Osteoblast (primary cell): ENCODE results near the gene CHORDC1. TPM values are rescaled to one million over a fixed set of nuclear protein-coding genes. Genes with fewer than 3 reads are reported as not detected.

Experiments
- DNase-seq: peaks from one replicate; pipeline ENCODE4 v3.0.0; 2011; ENCODE audit warnings: low spot score, mixed read lengths; ENCODE audit not compliant: insufficient read length; ENCODE audit errors: missing footprints
- H2AFZ ChIP-seq: 2 replicates; pipeline ENCODE4 v1.6.0; 2011; ENCODE audit warnings: mild to moderate bottlenecking, low read length
- H3K27ac ChIP-seq: 2 replicates; pipeline ENCODE4 v1.5.1; 2011; ENCODE audit warnings: mild to moderate bottlenecking, low read depth, low read length, moderate library complexity
- H3K27me3 ChIP-seq: 2 replicates; pipeline ENCODE4 v1.6.0; 2012; ENCODE audit warnings: mild to moderate bottlenecking, control low read depth, inconsistent platforms, low read length, moderate library complexity; ENCODE audit not compliant: insufficient read depth
- H3K36me3 ChIP-seq: 2 replicates; pipeline ENCODE4 v1.5.1; 2011; ENCODE audit warnings: mild to moderate bottlenecking, low read length, control low read depth, moderate library complexity; ENCODE audit not compliant: insufficient read depth
- H3K4me1 ChIP-seq: 2 replicates; pipeline ENCODE4 v1.5.1; 2011; ENCODE audit warnings: mild to moderate bottlenecking, low read length, control low read depth, moderate library complexity; ENCODE audit not compliant: insufficient read depth
- H3K4me2 ChIP-seq: 2 replicates; pipeline ENCODE4 v1.6.0; 2011; ENCODE audit warnings: mild to moderate bottlenecking, low read length; ENCODE audit not compliant: insufficient read depth
- H3K4me3 ChIP-seq: fragments of 200-600 bp; sonication (generic); 3 replicates; pipeline ENCODE4 v1.5.1; 2012; ENCODE audit warnings: mild to moderate bottlenecking, low read length, inconsistent platforms; ENCODE audit not compliant: insufficient read depth
- H3K79me2 ChIP-seq: 2 replicates; pipeline ENCODE4 v1.6.0; 2012; ENCODE audit warnings: mild to moderate bottlenecking, low read length, control low read depth, inconsistent platforms; ENCODE audit not compliant: insufficient read depth
- H3K9me3 ChIP-seq: 2 replicates; pipeline ENCODE4 v1.5.1; 2011; ENCODE audit warnings: low read depth, low read length, control low read depth
- H4K20me1 ChIP-seq: 2 replicates; pipeline ENCODE4 v1.6.0; 2012; ENCODE audit warnings: mild to moderate bottlenecking, low read length, control low read depth; ENCODE audit not compliant: insufficient read depth
- total RNA-seq: library from RNA; depleted of rRNA; stranded (reverse); fragments of >200 nt; gene quantifications from 2 replicates; pipeline ENCODE4 v1.2.3, GENCODE V29; 2012
- TF ChIP-seq, protein P1 (sequence below): IDR thresholded peaks from 2 replicates; pipeline ENCODE4 v1.5.1; 2011; ENCODE audit warnings: mild to moderate bottlenecking, low read depth, low read length, moderate library complexity; ENCODE audit errors: extremely low read depth

The CHORDC1 gene
- total RNA-seq, 1 donor: 17.4 TPM

DNA sequence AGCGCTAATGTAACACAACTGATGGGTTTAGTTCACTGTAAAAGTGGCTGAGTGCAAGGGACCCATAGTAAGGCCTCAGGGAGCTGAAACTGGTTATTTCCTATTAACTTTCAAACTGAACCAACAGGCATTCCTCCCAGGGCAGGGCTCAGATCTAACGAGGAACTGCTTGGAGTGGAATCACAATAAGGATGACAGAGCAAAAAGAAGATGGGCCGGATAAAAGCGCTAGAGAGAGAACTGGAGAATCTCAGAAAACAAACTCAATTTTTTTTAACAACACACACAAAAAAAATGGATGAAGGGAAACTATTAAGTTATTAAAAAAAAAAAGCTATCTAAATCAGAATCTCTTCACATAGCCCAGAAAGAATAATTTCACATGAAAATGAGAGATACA, 14.2 kb upstream of the CHORDC1 start:
- no peaks in the 10 kb centered on the region for H3K36me3 ChIP-seq
- H3K4me3 ChIP-seq: no peak overlapping the region
- no peaks in the 10 kb centered on the region for H3K9me3 ChIP-seq
- H3K79me2 ChIP-seq: no peaks in the 10 kb centered on the region
- TF ChIP-seq, protein P1, sequence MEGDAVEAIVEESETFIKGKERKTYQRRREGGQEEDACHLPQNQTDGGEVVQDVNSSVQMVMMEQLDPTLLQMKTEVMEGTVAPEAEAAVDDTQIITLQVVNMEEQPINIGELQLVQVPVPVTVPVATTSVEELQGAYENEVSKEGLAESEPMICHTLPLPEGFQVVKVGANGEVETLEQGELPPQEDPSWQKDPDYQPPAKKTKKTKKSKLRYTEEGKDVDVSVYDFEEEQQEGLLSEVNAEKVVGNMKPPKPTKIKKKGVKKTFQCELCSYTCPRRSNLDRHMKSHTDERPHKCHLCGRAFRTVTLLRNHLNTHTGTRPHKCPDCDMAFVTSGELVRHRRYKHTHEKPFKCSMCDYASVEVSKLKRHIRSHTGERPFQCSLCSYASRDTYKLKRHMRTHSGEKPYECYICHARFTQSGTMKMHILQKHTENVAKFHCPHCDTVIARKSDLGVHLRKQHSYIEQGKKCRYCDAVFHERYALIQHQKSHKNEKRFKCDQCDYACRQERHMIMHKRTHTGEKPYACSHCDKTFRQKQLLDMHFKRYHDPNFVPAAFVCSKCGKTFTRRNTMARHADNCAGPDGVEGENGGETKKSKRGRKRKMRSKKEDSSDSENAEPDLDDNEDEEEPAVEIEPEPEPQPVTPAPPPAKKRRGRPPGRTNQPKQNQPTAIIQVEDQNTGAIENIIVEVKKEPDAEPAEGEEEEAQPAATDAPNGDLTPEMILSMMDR: no peak
- DNase-seq: no peak
- no peak overlapping the region for H3K27ac ChIP-seq
- H3K4me1 ChIP-seq: no peaks in the 10 kb centered on the region
- peaks cover 2% of the 10 kb centered on the region for H3K27me3 ChIP-seq
- no peaks in the 10 kb centered on the region for H4K20me1 ChIP-seq
- no peak overlapping the region for H3K4me2 ChIP-seq
- H2AFZ ChIP-seq: no peak overlapping the region

DNA sequence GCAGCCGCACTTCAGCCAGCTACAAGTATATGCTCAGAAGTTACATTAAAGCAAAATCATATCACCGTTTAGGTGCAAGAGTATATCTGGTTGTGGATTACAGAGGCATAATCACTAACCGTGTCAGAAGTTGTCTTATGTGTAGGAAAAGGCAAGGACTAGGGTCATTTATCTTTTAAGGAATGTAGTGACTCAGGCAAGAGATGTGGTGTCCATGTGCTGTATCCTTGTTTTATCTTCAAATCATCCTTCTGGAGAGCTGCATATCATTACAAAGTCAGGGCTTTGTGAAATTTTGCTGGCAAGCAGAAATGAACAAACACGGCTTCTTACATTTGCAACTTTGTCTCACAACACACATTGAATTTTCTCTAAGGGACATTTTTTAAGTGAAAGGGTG, 12.7 kb upstream of the CHORDC1 start:
- Histone ChIP-seq H3K9me3 (no peaks in the 10 kb centered on the region), H4K20me1 (no peaks in the 10 kb centered on the region), H3K4me2 (no peak overlapping the region), H2AFZ (no peak overlapping the region), H3K36me3 (no peaks in the 10 kb centered on the region), H3K4me3 (no peak overlapping the region), H3K27ac (no peak overlapping the region), H3K4me1 (no peaks in the 10 kb centered on the region), H3K79me2 (no peaks in the 10 kb centered on the region), H3K27me3 (peaks cover 4% of the 10 kb centered on the region)
- TF ChIP-seq, protein P1: no peak
- DNase-seq: no peak

DNA sequence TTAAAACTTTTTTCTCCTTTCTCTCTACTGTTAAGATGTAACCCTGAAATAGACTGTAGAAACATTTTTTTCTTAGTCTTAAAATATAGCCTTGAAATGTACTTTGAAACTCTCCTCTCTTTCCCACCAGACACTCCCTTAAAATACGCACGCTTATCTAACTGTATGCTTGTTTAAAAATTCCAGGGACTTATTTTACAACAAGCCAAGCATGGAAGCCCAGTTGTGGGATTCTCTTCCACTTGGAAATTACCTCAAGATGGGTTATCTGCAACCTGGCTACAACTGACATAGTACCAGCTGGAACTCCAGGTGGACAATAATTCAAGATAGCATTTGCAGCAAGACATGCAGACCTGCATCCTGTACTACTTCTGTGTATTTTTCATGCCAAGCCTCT, 12.1 kb upstream of the CHORDC1 start:
- Histone ChIP-seq H4K20me1 (no peaks in the 10 kb centered on the region), H3K9me3 (no peaks in the 10 kb centered on the region), H3K27me3 (peaks cover 4% of the 10 kb centered on the region), H3K36me3 (no peaks in the 10 kb centered on the region), H3K4me3 (no peak overlapping the region), H3K27ac (no peak overlapping the region), H3K4me2 (no peak overlapping the region), H3K4me1 (no peaks in the 10 kb centered on the region), H3K79me2 (no peaks in the 10 kb centered on the region), H2AFZ (no peak overlapping the region)
- DNase-seq: no peak
- TF ChIP-seq, protein P1: no peak

DNA sequence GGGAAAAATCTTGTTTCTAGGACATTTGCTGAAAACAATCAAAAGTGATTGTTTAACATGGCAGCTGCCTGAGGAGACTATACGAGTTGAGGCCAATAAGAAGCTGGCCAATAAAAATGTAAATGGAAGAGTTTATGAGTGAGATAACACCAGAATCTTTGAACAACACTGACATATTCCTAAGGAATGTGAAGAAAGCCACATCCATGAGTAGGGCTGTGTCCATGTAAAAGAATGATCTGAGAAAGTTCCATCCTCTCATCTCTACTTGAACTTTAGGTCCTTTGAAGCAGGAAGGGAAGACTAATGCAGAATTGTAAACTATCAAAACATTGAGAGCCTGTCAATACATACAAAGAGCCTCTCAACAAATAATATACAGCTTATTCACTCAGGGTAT, 6.9 kb upstream of the CHORDC1 start:
- no peaks in the 10 kb centered on the region for H3K4me1 ChIP-seq
- peaks cover 4% of the 10 kb centered on the region for H3K27me3 ChIP-seq
- H3K9me3 ChIP-seq: no peaks in the 10 kb centered on the region
- H3K79me2 ChIP-seq: no peaks in the 10 kb centered on the region
- no peak overlapping the region for H2AFZ ChIP-seq
- H4K20me1 ChIP-seq: no peaks in the 10 kb centered on the region
- H3K4me2 ChIP-seq: no peak overlapping the region
- no peak for DNase-seq
- no peak overlapping the region for H3K27ac ChIP-seq
- TF ChIP-seq, protein P1: no peak
- H3K4me3 ChIP-seq: no peak overlapping the region
- H3K36me3 ChIP-seq: no peaks in the 10 kb centered on the region
